ENCODE data around the gene CLEC2L.

The CLEC2L gene

GRCh38 chr7:139567647-139568345 lies 44.3 kb downstream of the CLEC2L start:
- WGBS (ENCODE audit: extremely low coverage, insufficient coverage, low lambda C conversion rate), result no CpG with 5 or more reads among the region's 14 CpGs
- no peaks in the 10 kb centered on the region for H3K36me3 ChIP-seq (ENCODE audit: control insufficient read depth, insufficient read depth, low read length)

GRCh38 chr7:139568346-139568675 lies 44.8 kb downstream of the CLEC2L start:
- DNase-seq, result no peak
- Histone ChIP-seq H3K4ac (ENCODE audit: low read depth, low read length) (no peak overlapping the region), H3K79me1 (ENCODE audit: low read length) (no peaks in the 10 kb centered on the region), H3K4me1 (ENCODE audit: control insufficient read depth, low read depth, low read length) (no peaks in the 10 kb centered on the region), H2BK120ac (ENCODE audit: low read depth, low read length) (no peak overlapping the region), H3K18ac (ENCODE audit: low read length) (no peak overlapping the region), H3K4me2 (ENCODE audit: low read length) (no peak overlapping the region), H3K9ac (ENCODE audit: low read length) (no peak overlapping the region), H3K27me3 (ENCODE audit: insufficient read depth, low read length, poor library complexity) (no peaks in the 10 kb centered on the region), H4K5ac (ENCODE audit: low read length) (no peak overlapping the region), H2AK5ac (ENCODE audit: low read length) (no peak overlapping the region), H3K36me3 (ENCODE audit: control insufficient read depth, insufficient read depth, low read length) (no peaks in the 10 kb centered on the region), H2BK15ac (replicated peaks; ENCODE audit: low read depth) (no peak overlapping the region), H2BK5ac (ENCODE audit: low read length) (no peak overlapping the region), H3K79me2 (ENCODE audit: control insufficient read depth, insufficient read depth, low read length) (no peaks in the 10 kb centered on the region), H3K23ac (ENCODE audit: low read length) (peak overlapping the region; percentile 24), H3K27ac (ENCODE audit: low read depth, low read length) (no peak overlapping the region), H3K56ac (ENCODE audit: low read length) (no peak overlapping the region), H4K8ac (ENCODE audit: low read depth, low read length) (no peak overlapping the region), H3K4me3 (ENCODE audit: low read length) (no peak overlapping the region)
- WGBS (ENCODE audit: extremely low coverage, insufficient coverage, low lambda C conversion rate), result no CpG with 5 or more reads among the region's 6 CpGs

More at GRCh38 chr7:139567647-139568345, 44.3 kb downstream of the CLEC2L start:
- H3K23ac ChIP-seq (ENCODE audit: low read length), result peak overlapping the region; percentile 24
- H3K27ac ChIP-seq (ENCODE audit: low read depth, low read length), result no peak overlapping the region
- H3K4me1 ChIP-seq (ENCODE audit: control insufficient read depth, low read depth, low read length), result no peaks in the 10 kb centered on the region
- no peak overlapping the region for H3K4me2 ChIP-seq (ENCODE audit: low read length)
- no peaks in the 10 kb centered on the region for H3K79me1 ChIP-seq (ENCODE audit: low read length)
- H3K56ac ChIP-seq (ENCODE audit: low read length), result no peak overlapping the region
- no peak overlapping the region for H3K4me3 ChIP-seq (ENCODE audit: low read length)
- no peak overlapping the region for H3K18ac ChIP-seq (ENCODE audit: low read length)
- no peak overlapping the region for H4K5ac ChIP-seq (ENCODE audit: low read length)
- DNase-seq, result no peak
- H3K4ac ChIP-seq (ENCODE audit: low read depth, low read length), result no peak overlapping the region
- no peak overlapping the region for H2AK5ac ChIP-seq (ENCODE audit: low read length)
- no peak overlapping the region for H3K9ac ChIP-seq (ENCODE audit: low read length)
- H2BK15ac ChIP-seq (replicated peaks; ENCODE audit: low read depth), result no peak overlapping the region
- no peaks in the 10 kb centered on the region for H3K79me2 ChIP-seq (ENCODE audit: control insufficient read depth, insufficient read depth, low read length)
- no peaks in the 10 kb centered on the region for H3K27me3 ChIP-seq (ENCODE audit: insufficient read depth, low read length, poor library complexity)
- no peak overlapping the region for H2BK5ac ChIP-seq (ENCODE audit: low read length)
- no peak overlapping the region for H4K8ac ChIP-seq (ENCODE audit: low read depth, low read length)
- H2BK120ac ChIP-seq (ENCODE audit: low read depth, low read length), result no peak overlapping the region

- H4K8ac ChIP-seq (ENCODE audit: low read depth, low read length), result no peak overlapping the region
- H3K18ac ChIP-seq (ENCODE audit: low read length), result no peak overlapping the region
- H3K4me1 ChIP-seq (ENCODE audit: control insufficient read depth, low read depth, low read length), result no peaks in the 10 kb centered on the region
- H3K79me1 ChIP-seq (ENCODE audit: low read length), result no peaks in the 10 kb centered on the region
- no peak overlapping the region for H3K4me3 ChIP-seq (ENCODE audit: low read length)
- H3K79me2 ChIP-seq (ENCODE audit: control insufficient read depth, insufficient read depth, low read length), result no peaks in the 10 kb centered on the region
- H4K5ac ChIP-seq (ENCODE audit: low read length), result no peak overlapping the region
- no peaks in the 10 kb centered on the region for H3K36me3 ChIP-seq (ENCODE audit: control insufficient read depth, insufficient read depth, low read length)
- no peak overlapping the region for H3K4ac ChIP-seq (ENCODE audit: low read depth, low read length)
- no peak overlapping the region for H2BK5ac ChIP-seq (ENCODE audit: low read length)
- H2AK5ac ChIP-seq (ENCODE audit: low read length), result no peak overlapping the region
- no peak overlapping the region for H3K9ac ChIP-seq (ENCODE audit: low read length)
- H3K23ac ChIP-seq (ENCODE audit: low read length), result no peak overlapping the region
- no peak overlapping the region for H3K56ac ChIP-seq (ENCODE audit: low read length)
- no peak overlapping the region for H3K4me2 ChIP-seq (ENCODE audit: low read length)
- no peak overlapping the region for H2BK15ac ChIP-seq (replicated peaks; ENCODE audit: low read depth)
- no peak overlapping the region for H3K27ac ChIP-seq (ENCODE audit: low read depth, low read length)
- no peak for DNase-seq
- no peak overlapping the region for H2BK120ac ChIP-seq (ENCODE audit: low read depth, low read length)
- WGBS (ENCODE audit: extremely low coverage, insufficient coverage, low lambda C conversion rate), result no CpG with 5 or more reads among the region's 12 CpGs
- H3K27me3 ChIP-seq (ENCODE audit: insufficient read depth, low read length, poor library complexity), result no peaks in the 10 kb centered on the region
Observed at GRCh38 chr7:139568813-139569490, 45.5 kb downstream of the CLEC2L start.

- Histone ChIP-seq H3K4me1 (ENCODE audit: control insufficient read depth, low read depth, low read length) (no peaks in the 10 kb centered on the region), H2BK120ac (ENCODE audit: low read depth, low read length) (no peak overlapping the region), H4K5ac (ENCODE audit: low read length) (no peak overlapping the region), H2AK5ac (ENCODE audit: low read length) (no peak overlapping the region), H4K8ac (ENCODE audit: low read depth, low read length) (no peak overlapping the region), H3K23ac (ENCODE audit: low read length) (no peak overlapping the region), H3K56ac (ENCODE audit: low read length) (no peak overlapping the region), H3K36me3 (ENCODE audit: control insufficient read depth, insufficient read depth, low read length) (no peaks in the 10 kb centered on the region), H3K4me2 (ENCODE audit: low read length) (no peak overlapping the region), H3K79me2 (ENCODE audit: control insufficient read depth, insufficient read depth, low read length) (no peaks in the 10 kb centered on the region), H3K9ac (ENCODE audit: low read length) (no peak overlapping the region), H2BK15ac (replicated peaks; ENCODE audit: low read depth) (no peak overlapping the region), H3K4me3 (ENCODE audit: low read length) (no peak overlapping the region), H3K18ac (ENCODE audit: low read length) (no peak overlapping the region), H3K79me1 (ENCODE audit: low read length) (no peaks in the 10 kb centered on the region), H3K27me3 (ENCODE audit: insufficient read depth, low read length, poor library complexity) (no peaks in the 10 kb centered on the region), H2BK5ac (ENCODE audit: low read length) (no peak overlapping the region), H3K4ac (ENCODE audit: low read depth, low read length) (no peak overlapping the region), H3K27ac (ENCODE audit: low read depth, low read length) (no peak overlapping the region)
- no CpG with 5 or more reads among the region's 8 CpGs for WGBS (ENCODE audit: extremely low coverage, insufficient coverage, low lambda C conversion rate)
- DNase-seq, result peak; percentile 40
Observed at GRCh38 chr7:139570119-139570518, 46.6 kb downstream of the CLEC2L start.

GRCh38 chr7:139570626-139571025 lies 47.1 kb downstream of the CLEC2L start:
- H4K8ac ChIP-seq (ENCODE audit: low read depth, low read length), result no peak overlapping the region
- no peaks in the 10 kb centered on the region for H3K4me1 ChIP-seq (ENCODE audit: control insufficient read depth, low read depth, low read length)
- no peak overlapping the region for H4K5ac ChIP-seq (ENCODE audit: low read length)
- H3K4ac ChIP-seq (ENCODE audit: low read depth, low read length), result no peak overlapping the region
- H3K27me3 ChIP-seq (ENCODE audit: insufficient read depth, low read length, poor library complexity), result no peaks in the 10 kb centered on the region
- no peak overlapping the region for H2BK5ac ChIP-seq (ENCODE audit: low read length)
- no peak overlapping the region for H3K27ac ChIP-seq (ENCODE audit: low read depth, low read length)
- H2BK15ac ChIP-seq (replicated peaks; ENCODE audit: low read depth), result no peak overlapping the region
- H3K4me2 ChIP-seq (ENCODE audit: low read length), result no peak overlapping the region
- H3K18ac ChIP-seq (ENCODE audit: low read length), result no peak overlapping the region
- H3K56ac ChIP-seq (ENCODE audit: low read length), result no peak overlapping the region
- no peaks in the 10 kb centered on the region for H3K79me2 ChIP-seq (ENCODE audit: control insufficient read depth, insufficient read depth, low read length)
- no peak overlapping the region for H2AK5ac ChIP-seq (ENCODE audit: low read length)
- no peaks in the 10 kb centered on the region for H3K79me1 ChIP-seq (ENCODE audit: low read length)
- H3K9ac ChIP-seq (ENCODE audit: low read length), result no peak overlapping the region
- no CpG with 5 or more reads among the region's 5 CpGs for WGBS (ENCODE audit: extremely low coverage, insufficient coverage, low lambda C conversion rate)
- no peaks in the 10 kb centered on the region for H3K36me3 ChIP-seq (ENCODE audit: control insufficient read depth, insufficient read depth, low read length)
- DNase-seq, result no peak
- H3K4me3 ChIP-seq (ENCODE audit: low read length), result no peak overlapping the region
- H3K23ac ChIP-seq (ENCODE audit: low read length), result no peak overlapping the region
- H2BK120ac ChIP-seq (ENCODE audit: low read depth, low read length), result no peak overlapping the region
